Common myeloid progenitor, CD34-positive (primary cell): ENCODE measurements around the gene TACC2.
"Not testable (repeated sequence)": the region's sequence is repeated elsewhere in the genome, so short reads cannot be mapped to it uniquely, and the experiment has no call there.

Experiments used
- CTCF ChIA-PET: fragments of 350-600 bp; sonication (Branson Sonifier 250); formaldehyde crosslinking; loops from one replicate; lab custom pipeline; 2021; ENCODE audit warnings: antibody characterized with exemption; lab: Charles Lee
- POLR2A ChIA-PET: fragments of 350-600 bp; sonication (Branson Sonifier 250); formaldehyde crosslinking; loops from one replicate; lab custom pipeline; 2021; ENCODE audit warnings: antibody characterized with exemption; lab: Charles Lee
- DNase-seq, 3 donors: peaks; one replicate each; pipeline versions ENCODE4 v3.0.0 to v3.0.0-alpha.2; 2013
- H3K27ac ChIP-seq, 2 experiments: 1 replicate in 1 of 2; 2 replicates in 1 of 2; pipeline ENCODE4 v1.7.0; 2013; ENCODE audit warnings: inconsistent platforms in 2 of 2, low read length in 2 of 2, mild to moderate bottlenecking in 2 of 2, low read depth in 1 of 2, moderate library complexity in 1 of 2; ENCODE audit not compliant: severe bottlenecking in 2 of 2, insufficient read depth in 1 of 2, poor library complexity in 1 of 2
- H3K27me3 ChIP-seq, 5 experiments: replicated peaks in 2 of 5; 1 replicate in 3 of 5; 2 replicates in 2 of 5; pipeline versions ENCODE4 v1.6.1 to v1.7.0; 2013; ENCODE audit warnings: low read length in 4 of 5, mild to moderate bottlenecking in 2 of 5, moderate library complexity in 2 of 5, inconsistent platforms in 1 of 5; ENCODE audit not compliant: insufficient read depth in 5 of 5, control insufficient read depth in 4 of 5
- H3K36me3 ChIP-seq, 4 experiments: 1 replicate in 2 of 4; 2 replicates in 2 of 4; pipeline versions ENCODE4 v1.6.1 to v1.7.0; 2013; ENCODE audit warnings: low read length in 3 of 4, control low read depth in 1 of 4, mild to moderate bottlenecking in 1 of 4; ENCODE audit not compliant: control insufficient read depth in 4 of 4, insufficient read depth in 4 of 4
- H3K4me1 ChIP-seq, 4 experiments: 1 replicate in 3 of 4; 2 replicates in 1 of 4; pipeline versions ENCODE4 v1.6.1 to v1.7.1; 2013; ENCODE audit warnings: low read length in 3 of 4, mild to moderate bottlenecking in 3 of 4, control low read depth in 1 of 4, inconsistent platforms in 1 of 4, moderate library complexity in 1 of 4; ENCODE audit not compliant: control insufficient read depth in 4 of 4, insufficient read depth in 4 of 4; ENCODE audit errors: control extremely low read depth in 1 of 4
- H3K4me3 ChIP-seq, 7 experiments: 1 replicate in 4 of 7; 2 replicates in 3 of 7; pipeline versions ENCODE4 v1.5.1 to v1.7.0; 2013; ENCODE audit warnings: mild to moderate bottlenecking in 7 of 7, low read length in 6 of 7, moderate library complexity in 6 of 7, inconsistent platforms in 2 of 7, low read depth in 2 of 7, control low read depth in 1 of 7; ENCODE audit not compliant: insufficient read depth in 4 of 7, control insufficient read depth in 1 of 7; ENCODE audit errors: extremely low read depth in 1 of 7
- H3K9me3 ChIP-seq, 5 experiments: 1 replicate in 4 of 5; 2 replicates in 1 of 5; pipeline versions ENCODE4 v1.6.1 to v1.7.1; 2013; ENCODE audit warnings: low read length in 4 of 5, mild to moderate bottlenecking in 2 of 5, inconsistent platforms in 1 of 5, low read depth in 1 of 5, moderate library complexity in 1 of 5; ENCODE audit not compliant: control insufficient read depth in 4 of 5, insufficient read depth in 2 of 5; ENCODE audit errors: control extremely low read depth in 1 of 5
- WGBS: methylation state at CpG from one replicate; pipeline ENCODE4 v1.1.5; 2013; ENCODE audit not compliant: insufficient coverage; 5-methylcytosine and 5-hydroxymethylcytosine counted together

Gene TACC2

DNA sequence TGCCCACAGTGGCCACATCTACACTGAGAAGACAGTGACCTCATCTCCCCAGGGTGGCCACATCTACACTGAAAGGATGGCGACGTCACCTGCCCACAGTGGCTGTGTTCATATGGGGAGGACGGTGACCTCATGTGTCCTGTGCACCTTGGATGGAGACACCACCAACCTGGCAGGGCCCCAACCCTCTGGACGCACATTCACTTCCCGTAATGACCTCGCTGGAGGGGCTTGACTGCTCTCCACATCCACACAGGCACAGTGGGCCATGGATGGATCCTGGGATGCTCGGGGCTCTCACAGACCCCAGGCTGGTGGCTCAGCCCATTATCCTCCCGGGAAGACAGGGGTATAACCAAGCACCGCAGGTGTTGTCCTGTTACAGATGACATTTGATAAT is 212.4 kb downstream of the TACC2 start:
- no peak for DNase-seq
- Histone ChIP-seq H3K27me3 (no peaks in the 10 kb centered on the region), H3K4me3 (no peak overlapping the region), H3K36me3 (no peaks in the 10 kb centered on the region), H3K4me1 (no peaks in the 10 kb centered on the region), H3K9me3 (peaks cover 0 to 8% (median 0%) of the 10 kb centered on the region in 5 experiments), H3K27ac (no peak overlapping the region)
- 97% methylated on average over 6 of the region's 9 CpGs for WGBS
- POLR2A ChIA-PET = no interaction called here
- CTCF ChIA-PET = no interaction called here

DNA sequence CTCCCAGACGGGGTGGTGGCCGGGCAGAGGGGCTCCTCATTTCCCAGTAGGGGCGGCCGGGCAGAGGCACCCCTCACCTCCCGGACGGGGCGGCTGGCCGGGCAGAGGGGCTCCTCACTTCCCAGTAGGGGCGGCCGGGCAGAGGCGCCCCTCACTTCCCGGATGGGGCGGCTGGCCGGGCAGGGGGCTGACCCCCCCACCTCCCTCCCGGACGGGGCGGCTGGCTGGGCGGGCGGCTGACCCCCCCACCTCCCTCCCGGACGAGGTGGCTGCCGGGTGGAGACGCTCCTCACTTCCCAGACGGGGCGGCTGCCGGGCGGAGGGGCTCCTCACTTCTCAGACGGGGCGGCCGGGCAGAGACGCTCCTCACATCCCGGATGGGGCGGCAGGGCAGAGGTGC is 214.2 kb downstream of the TACC2 start:
- H3K4me1 ChIP-seq, H3K4me3 ChIP-seq, H3K27me3 ChIP-seq, H3K9me3 ChIP-seq, DNase-seq, POLR2A ChIA-PET, H3K36me3 ChIP-seq, H3K27ac ChIP-seq, CTCF ChIA-PET: not testable (repeated sequence)
- 99% methylated on average over 14 of the region's 33 CpGs for WGBS

DNA sequence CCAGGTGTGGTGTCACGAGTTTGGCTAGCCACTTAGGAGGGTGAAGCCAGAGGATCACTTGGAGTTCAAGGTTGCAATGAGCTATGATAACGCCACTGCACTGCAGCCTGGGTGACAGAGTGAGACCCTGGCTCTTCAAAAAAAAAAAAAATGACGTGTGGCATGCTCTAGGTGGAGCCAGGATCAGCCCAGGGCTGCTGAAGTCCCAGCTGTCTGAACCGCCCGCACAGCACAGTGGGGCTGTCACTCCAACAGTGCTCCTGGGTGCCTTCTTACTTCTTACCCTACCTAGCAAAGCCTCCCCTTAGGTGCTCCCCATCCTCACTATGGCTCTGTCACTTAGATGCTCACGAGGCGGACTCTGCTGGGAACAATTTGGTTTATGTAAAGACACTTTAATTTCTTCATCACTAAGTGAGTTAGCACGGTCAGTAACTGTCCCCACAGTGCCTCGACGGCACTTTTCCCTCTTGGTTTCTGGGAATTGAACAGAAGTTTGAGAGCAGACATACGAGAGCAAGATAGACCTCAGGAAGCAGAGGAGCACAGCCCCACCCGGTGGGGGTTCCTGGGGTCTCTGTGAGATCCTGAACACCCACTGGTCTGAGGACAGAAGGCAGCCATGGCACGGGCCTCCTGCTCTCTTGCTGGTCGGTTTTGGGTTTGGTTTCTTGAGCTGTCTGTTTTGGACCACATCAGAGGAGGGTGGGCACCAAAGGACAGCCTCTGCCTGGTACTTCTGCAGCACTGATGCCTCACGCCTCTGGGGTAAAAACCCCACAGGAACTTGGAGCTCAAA is 215.9 kb downstream of the TACC2 start:
- no peak for DNase-seq
- Histone ChIP-seq H3K9me3 (peaks cover 0 to 4% (median 0%) of the 10 kb centered on the region in 5 experiments), H3K4me1 (no peaks in the 10 kb centered on the region), H3K4me3 (no peak overlapping the region), H3K36me3 (no peaks in the 10 kb centered on the region), H3K27ac (no peak overlapping the region), H3K27me3 (no peaks in the 10 kb centered on the region)
- CTCF ChIA-PET = no interaction called here
- POLR2A ChIA-PET = no interaction called here
- WGBS = 91% methylated on average over 12 of the region's 15 CpGs

DNA sequence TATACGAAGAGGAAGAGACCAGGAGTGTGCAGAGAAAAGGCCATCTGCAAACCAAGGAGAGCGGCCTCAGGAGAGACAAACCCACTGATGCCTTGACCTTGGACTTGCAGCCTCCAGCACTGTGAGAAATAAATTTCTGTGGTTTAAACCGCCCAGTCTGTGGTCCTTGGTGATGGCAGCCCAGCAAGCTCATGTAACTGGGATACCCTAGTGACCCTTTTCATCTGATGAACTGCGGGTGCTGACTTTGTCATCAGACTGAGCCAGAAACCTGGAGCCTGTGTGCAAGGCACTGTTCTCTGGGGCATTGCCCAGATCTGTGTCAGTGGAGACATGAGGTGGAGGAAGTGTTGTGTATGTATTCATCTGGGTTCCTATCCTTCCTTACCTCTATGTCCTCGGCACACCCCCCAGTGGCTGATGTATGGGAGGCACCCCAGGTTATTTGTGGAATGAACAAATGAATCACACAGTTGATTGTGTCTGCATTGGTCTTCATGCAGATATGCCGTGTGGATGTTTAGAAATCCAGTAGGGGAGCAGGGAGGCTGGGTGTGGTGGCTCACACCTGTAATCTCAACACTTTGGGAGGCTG is 217.6 kb downstream of the TACC2 start:
- Histone ChIP-seq H3K27me3 (no peaks in the 10 kb centered on the region), H3K27ac (no peak overlapping the region), H3K4me3 (no peak overlapping the region), H3K36me3 (no peaks in the 10 kb centered on the region), H3K9me3 (peaks cover 0 to 4% (median 0%) of the 10 kb centered on the region in 5 experiments), H3K4me1 (no peaks in the 10 kb centered on the region)
- WGBS = 95% methylated on average over 5 of the region's 6 CpGs
- CTCF ChIA-PET = no interaction called here
- no peak for DNase-seq
- POLR2A ChIA-PET = no interaction called here

DNA sequence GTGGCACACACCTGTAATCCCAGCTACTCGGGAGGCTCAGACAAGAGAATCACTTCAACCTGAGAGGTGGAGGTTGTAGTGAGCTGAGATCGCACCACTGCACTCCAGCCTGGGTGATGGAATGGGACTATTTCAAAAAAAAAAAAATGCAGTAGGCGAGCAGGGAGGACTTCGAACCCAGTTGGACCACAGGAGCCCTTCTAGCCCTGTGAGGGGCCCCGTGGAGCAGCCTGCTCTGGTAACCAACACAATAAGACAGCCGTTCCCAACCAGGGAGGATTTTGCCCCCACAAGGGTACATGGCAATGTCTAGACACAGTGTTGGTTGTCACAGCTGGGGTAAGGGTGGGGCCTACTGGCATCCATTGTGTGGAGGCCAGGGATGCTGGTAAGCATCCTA is 218.2 kb downstream of the TACC2 start:
- CTCF ChIA-PET = no interaction called here
- Histone ChIP-seq H3K27ac (no peak overlapping the region), H3K36me3 (no peaks in the 10 kb centered on the region), H3K4me1 (no peaks in the 10 kb centered on the region), H3K27me3 (peaks cover 0 to 3% (median 0%) of the 10 kb centered on the region in 5 experiments), H3K9me3 (peaks cover 0 to 5% (median 0%) of the 10 kb centered on the region in 5 experiments), H3K4me3 (no peak overlapping the region)
- WGBS = 100% methylated on average over 5 of the region's 6 CpGs
- POLR2A ChIA-PET = no interaction called here
- DNase-seq = no peak

DNA sequence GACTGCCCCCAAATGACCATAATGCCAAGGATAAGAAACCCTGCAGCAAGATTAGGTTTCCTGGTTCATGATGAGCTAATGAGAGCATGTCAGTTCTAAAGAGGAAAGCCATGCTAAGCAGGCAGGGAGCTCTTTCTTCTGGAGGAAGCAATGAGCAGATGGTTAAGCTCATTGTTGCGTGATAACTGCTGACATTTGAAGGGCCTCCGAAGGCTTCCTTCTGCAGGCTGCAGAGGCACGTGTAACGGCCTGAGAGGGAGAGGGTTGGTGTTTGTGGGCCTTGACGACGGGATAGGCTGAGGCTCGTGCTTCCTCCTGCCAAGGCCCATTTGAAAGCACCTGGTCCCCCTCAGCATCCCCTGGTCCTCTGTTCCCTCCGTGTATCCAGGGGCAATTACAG is 218.6 kb downstream of the TACC2 start:
- 0% methylated on average over 4 of the region's 8 CpGs for WGBS
- DNase-seq = peak; percentile 7 to 63 (median 35)

More for the DNA sequence above, 218.6 kb downstream of the TACC2 start:
- H3K27me3 ChIP-seq = peaks cover 0 to 4% (median 0%) of the 10 kb centered on the region in 5 experiments
- H3K27ac ChIP-seq = no peak overlapping the region
- CTCF ChIA-PET = no interaction called here
- H3K9me3 ChIP-seq = peaks cover 0 to 5% (median 0%) of the 10 kb centered on the region in 5 experiments
- H3K36me3 ChIP-seq = no peaks in the 10 kb centered on the region
- H3K4me1 ChIP-seq = no peaks in the 10 kb centered on the region
- POLR2A ChIA-PET = no interaction called here
- H3K4me3 ChIP-seq = no peak overlapping the region
